ENCODE data around the gene GPSM1.

GPSM1 gene

GRCh38 chr9:136286359-136286986 lies 40.9 kb upstream of the GPSM1 start:
- Histone ChIP-seq H3K4me3 (ENCODE audit: low read depth in 1 of 2, low read length in 2 of 2) (no peak overlapping the region), H2AFZ (ENCODE audit: low read depth, low read length) (no peak overlapping the region), H3K27ac (ENCODE audit: low read length) (no peak overlapping the region), H3K27me3 (ENCODE audit: insufficient read depth, low read length, poor library complexity) (no peaks in the 10 kb centered on the region), H3K9me3 (ENCODE audit: insufficient read depth, low read length, severe bottlenecking) (no peaks in the 10 kb centered on the region), H3K36me3 (ENCODE audit: insufficient read depth, low read length) (no peaks in the 10 kb centered on the region), H3K9ac (ENCODE audit: low read depth, low read length) (no peak overlapping the region), H3K79me2 (ENCODE audit: insufficient read depth, low read length) (no peaks in the 10 kb centered on the region), H4K20me1 (ENCODE audit: insufficient read depth, low read length) (no peaks in the 10 kb centered on the region), H3K4me2 (ENCODE audit: insufficient read depth, low read length) (no peak overlapping the region), H3K4me1 (ENCODE audit: insufficient read depth, low read length) (no peaks in the 10 kb centered on the region)
- no peak for TF ChIP-seq CTCF (IDR thresholded peaks at IDR 0.05; ENCODE audit: borderline replicate concordance, extremely low read depth, low read length, poor library complexity, severe bottlenecking)
- TF ChIP-seq EZH2 (IDR thresholded peaks at IDR 0.05; ENCODE audit: borderline replicate concordance, low read depth, low read length, severe bottlenecking) = no peak
- ATAC-seq (ENCODE audit: insufficient read depth, low read depth) = no peak
- no peak for DNase-seq

DNA sequence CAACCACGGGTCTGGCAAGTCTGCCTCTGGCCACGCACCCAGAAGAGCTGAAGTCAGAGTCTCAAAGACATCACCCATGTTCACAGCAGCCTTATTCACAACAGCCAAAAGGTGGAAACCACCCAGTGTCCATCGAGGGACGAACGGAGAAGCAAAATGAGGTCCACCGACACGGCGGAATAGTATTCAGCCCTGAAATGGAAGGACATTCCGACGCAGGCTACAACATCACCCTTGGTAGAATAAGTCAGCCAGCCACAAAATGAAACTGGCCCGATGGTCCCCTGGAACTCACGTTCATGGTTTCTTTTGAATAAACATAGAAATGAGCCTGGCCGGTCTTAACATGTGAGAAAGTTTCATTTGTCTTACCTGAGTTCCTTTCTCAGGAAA lies 40.4 kb upstream of the GPSM1 start:
- no peak overlapping the region for H2AFZ ChIP-seq (ENCODE audit: low read depth, low read length)
- no peak overlapping the region for H3K9ac ChIP-seq (ENCODE audit: low read depth, low read length)
- no peak overlapping the region for H3K27ac ChIP-seq (ENCODE audit: low read length)
- no peak overlapping the region for H3K4me2 ChIP-seq (ENCODE audit: insufficient read depth, low read length)
- H3K36me3 ChIP-seq (ENCODE audit: insufficient read depth, low read length) = no peaks in the 10 kb centered on the region
- ATAC-seq (ENCODE audit: insufficient read depth, low read depth) (no peak), DNase-seq (no peak)
- TF ChIP-seq CTCF (IDR thresholded peaks at IDR 0.05; ENCODE audit: borderline replicate concordance, extremely low read depth, low read length, poor library complexity, severe bottlenecking) = no peak
- TF ChIP-seq EZH2 (IDR thresholded peaks at IDR 0.05; ENCODE audit: borderline replicate concordance, low read depth, low read length, severe bottlenecking) = no peak
- H3K4me1 ChIP-seq (ENCODE audit: insufficient read depth, low read length) = no peaks in the 10 kb centered on the region
- no peaks in the 10 kb centered on the region for H3K27me3 ChIP-seq (ENCODE audit: insufficient read depth, low read length, poor library complexity)
- no peaks in the 10 kb centered on the region for H3K9me3 ChIP-seq (ENCODE audit: insufficient read depth, low read length, severe bottlenecking)
- H3K79me2 ChIP-seq (ENCODE audit: insufficient read depth, low read length) = no peaks in the 10 kb centered on the region
- no peaks in the 10 kb centered on the region for H4K20me1 ChIP-seq (ENCODE audit: insufficient read depth, low read length)
- no peak overlapping the region for H3K4me3 ChIP-seq (ENCODE audit: low read depth in 1 of 2, low read length in 2 of 2)

DNA sequence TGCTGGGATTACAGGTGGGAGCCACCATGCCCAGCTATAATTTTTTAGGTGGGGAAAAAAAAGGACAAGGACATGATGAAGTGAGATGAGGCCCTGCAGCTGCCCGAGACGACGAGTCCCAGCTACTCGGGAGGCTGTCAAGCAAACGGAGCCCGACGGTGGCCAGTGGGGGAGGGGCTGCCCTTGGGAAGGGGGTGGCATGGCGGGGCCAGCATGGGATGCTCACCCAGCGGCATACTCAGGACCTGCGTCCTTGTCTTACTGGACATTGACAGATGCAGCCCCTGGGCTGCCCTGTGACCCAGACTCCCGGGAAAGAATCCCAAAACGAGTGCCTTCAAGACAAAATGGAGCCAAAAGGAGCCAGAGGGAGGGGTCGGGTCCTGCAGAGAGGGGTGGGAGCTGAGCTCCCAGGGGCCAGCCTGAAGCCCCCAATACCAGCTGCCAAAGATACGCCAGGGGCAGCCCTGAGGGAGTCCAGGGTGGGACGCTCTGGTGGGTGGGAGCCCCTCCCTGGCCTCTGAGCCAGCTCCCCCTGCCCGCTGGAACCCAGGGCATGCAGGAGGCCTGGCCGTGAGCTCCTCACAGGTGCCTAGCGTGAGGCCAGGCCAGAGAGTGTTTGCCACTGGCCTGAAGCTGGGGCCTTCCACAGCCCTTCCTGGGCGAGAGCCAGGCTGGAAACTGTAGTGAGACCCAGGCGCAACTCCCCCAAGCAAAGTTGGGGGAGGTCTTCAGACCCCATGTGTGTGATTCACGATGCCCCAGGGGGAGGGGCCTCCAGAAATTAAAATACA lies 39.2 kb upstream of the GPSM1 start:
- no peak overlapping the region for H3K4me2 ChIP-seq (ENCODE audit: insufficient read depth, low read length)
- no peak overlapping the region for H3K9ac ChIP-seq (ENCODE audit: low read depth, low read length)
- no peaks in the 10 kb centered on the region for H3K36me3 ChIP-seq (ENCODE audit: insufficient read depth, low read length)
- H3K9me3 ChIP-seq (ENCODE audit: insufficient read depth, low read length, severe bottlenecking) = no peaks in the 10 kb centered on the region
- no peaks in the 10 kb centered on the region for H3K4me1 ChIP-seq (ENCODE audit: insufficient read depth, low read length)
- no peaks in the 10 kb centered on the region for H3K27me3 ChIP-seq (ENCODE audit: insufficient read depth, low read length, poor library complexity)
- no peak overlapping the region for H3K4me3 ChIP-seq (ENCODE audit: low read depth in 1 of 2, low read length in 2 of 2)
- H3K27ac ChIP-seq (ENCODE audit: low read length) = no peak overlapping the region
- H3K79me2 ChIP-seq (ENCODE audit: insufficient read depth, low read length) = no peaks in the 10 kb centered on the region
- H4K20me1 ChIP-seq (ENCODE audit: insufficient read depth, low read length) = no peaks in the 10 kb centered on the region
- H2AFZ ChIP-seq (ENCODE audit: low read depth, low read length) = no peak overlapping the region
- ATAC-seq (ENCODE audit: insufficient read depth, low read depth) (no peak), DNase-seq (no peak)
- TF ChIP-seq EZH2 (IDR thresholded peaks at IDR 0.05; ENCODE audit: borderline replicate concordance, low read depth, low read length, severe bottlenecking) (no peak), CTCF (IDR thresholded peaks at IDR 0.05; ENCODE audit: borderline replicate concordance, extremely low read depth, low read length, poor library complexity, severe bottlenecking) (no peak)

All from DND-41 (cell line).